GM18520 (cell line): Measurements from ENCODE around the gene TTC36.
"Not testable (repeated sequence)": the region's sequence is repeated elsewhere in the genome, so short reads cannot be mapped to it uniquely, and the experiment has no call there.

Source experiments
- ATAC-seq: cut with Tn5 transposase; IDR thresholded peaks from one replicate; pipeline ENCODE4 v1.9.1; 2021; ENCODE audit not compliant: unreplicated experiment

The TTC36 gene

GRCh38 chr11:118574636-118575035, 47.4 kb downstream of the TTC36 start:
- ATAC-seq: no peak

- not testable (repeated sequence) for ATAC-seq
Measured at GRCh38 chr11:118577995-118578394, 50.7 kb downstream of the TTC36 start.
